CD8-positive, alpha-beta memory T cell (primary cell): ENCODE results near the gene FAH. TPM values are rescaled to one million over a fixed set of nuclear protein-coding genes. Genes with fewer than 3 reads are reported as not detected.

Experiments used
- CTCF ChIA-PET: fragments of 350-600 bp; sonication (Branson Sonifier 250); formaldehyde crosslinking; loops from one replicate; lab custom pipeline; 2021; ENCODE audit warnings: antibody characterized with exemption; lab: Charles Lee
- POLR2A ChIA-PET: fragments of 350-600 bp; sonication (Branson Sonifier 250); formaldehyde crosslinking; loops from one replicate; lab custom pipeline; 2021; ENCODE audit warnings: antibody characterized with exemption; lab: Charles Lee
- DNase-seq, 5 donors: peaks; one replicate each; pipeline versions ENCODE4 v3.0.0 to v3.0.0-alpha.2; 2020 to 2022; ENCODE audit warnings: mixed read lengths in 1 of 5
- H3K27ac ChIP-seq: one replicate; pipeline ENCODE4 v1.7.0; 2013; ENCODE audit warnings: low read depth, mild to moderate bottlenecking, low read length, moderate library complexity
- H3K27me3 ChIP-seq: 2 replicates; pipeline ENCODE4 v1.7.0; 2013; ENCODE audit warnings: low read length, mild to moderate bottlenecking; ENCODE audit not compliant: insufficient read depth, poor library complexity, severe bottlenecking
- H3K36me3 ChIP-seq: 2 replicates; pipeline ENCODE4 v1.7.0; 2013; ENCODE audit warnings: mild to moderate bottlenecking, low read length, moderate library complexity; ENCODE audit not compliant: insufficient read depth
- H3K4me1 ChIP-seq: 2 replicates; pipeline ENCODE4 v1.7.0; 2013; ENCODE audit warnings: mild to moderate bottlenecking, low read length, moderate library complexity; ENCODE audit not compliant: insufficient read depth
- H3K4me3 ChIP-seq: 2 replicates; pipeline ENCODE4 v1.7.0; 2013; ENCODE audit warnings: mild to moderate bottlenecking, low read length
- H3K9me3 ChIP-seq: 2 replicates; pipeline ENCODE4 v1.7.0; 2013; ENCODE audit warnings: mild to moderate bottlenecking, low read length
- H3K27ac Mint-ChIP-seq, 8 donors: one replicate each; pipeline ENCODE4 v1.8.0; 2020 to 2021; ENCODE audit warnings: mixed read lengths in 8 of 8, mild to moderate bottlenecking in 6 of 8, inconsistent platforms in 3 of 8, moderate library complexity in 3 of 8
- H3K27me3 Mint-ChIP-seq, 2 donors: one replicate each; pipeline ENCODE4 v1.8.0; 2020 to 2021; ENCODE audit warnings: mixed read lengths in 2 of 2, mild to moderate bottlenecking in 1 of 2, moderate library complexity in 1 of 2
- H3K36me3 Mint-ChIP-seq, 3 donors: one replicate each; pipeline ENCODE4 v1.8.0; 2020 to 2021; ENCODE audit warnings: mixed read lengths in 3 of 3, inconsistent platforms in 1 of 3, mild to moderate bottlenecking in 1 of 3
- H3K4me1 Mint-ChIP-seq, 3 donors: one replicate each; pipeline ENCODE4 v1.8.0; 2020 to 2021; ENCODE audit warnings: mixed read lengths in 3 of 3, inconsistent platforms in 1 of 3, mild to moderate bottlenecking in 1 of 3
- H3K4me3 Mint-ChIP-seq, 7 donors: one replicate each; pipeline ENCODE4 v1.8.0; 2020 to 2021; ENCODE audit warnings: mixed read lengths in 7 of 7, mild to moderate bottlenecking in 6 of 7, moderate library complexity in 4 of 7, inconsistent platforms in 2 of 7
- H3K9me3 Mint-ChIP-seq, 5 donors: one replicate each; pipeline ENCODE4 v1.8.0; 2020 to 2022; ENCODE audit warnings: mixed read lengths in 5 of 5, mild to moderate bottlenecking in 3 of 5, moderate library complexity in 2 of 5, inconsistent platforms in 1 of 5
- polyA plus RNA-seq: library from polyadenylated mRNA; unstranded; fragments of 300-500 nt; fragmentation: Illumina TruSeq; gene quantifications from one replicate; pipeline ENCODE4 v1.2.3, GENCODE V29; 2021
- total RNA-seq, 2 experiments: library from RNA; stranded (reverse); gene quantifications; one replicate each; pipeline ENCODE4 v1.2.3, GENCODE V29; 2021

The FAH gene
- total and polyA plus RNA-seq, 3 experiments from 2014 or later, result 4.8 to 63.8 (median 63.8) TPM

- Mint-ChIP-seq H3K4me3 (no peak overlapping the region), H3K27ac (no peak overlapping the region)
These were observed 82.1 kb downstream of the FAH start for GRCh38 chr15:80234883-80235282.

More at GRCh38 chr15:80234883-80235282, 82.1 kb downstream of the FAH start:
- Mint-ChIP-seq H3K27me3 (peaks cover 11 to 46% of the 10 kb centered on the region in 2 donors), H3K36me3 (no peaks in the 10 kb centered on the region), H3K4me1 (no peaks in the 10 kb centered on the region), H3K9me3 (no peaks in the 10 kb centered on the region)
- POLR2A ChIA-PET, result no interaction called here
- DNase-seq, result peak; percentile 4 to 54 (median 16)
- Histone ChIP-seq H3K27ac (no peak overlapping the region), H3K36me3 (no peaks in the 10 kb centered on the region), H3K4me1 (no peaks in the 10 kb centered on the region), H3K4me3 (no peak overlapping the region), H3K9me3 (no peaks in the 10 kb centered on the region), H3K27me3 (no peaks in the 10 kb centered on the region)
- CTCF ChIA-PET, result no interaction called here

Other genes starting within 250 kb of the FAH start
- gene BCL2A1, start 181.8 kb upstream of the FAH start, total RNA-seq, result 10 to 100 TPM; 55.8 to 56.8 TPM
- gene BCL2A1, start 181.8 kb upstream of the FAH start, polyA plus RNA-seq, result 29.5 TPM
- 10 to 100 TPM; 27.5 to 28.6 TPM for gene ZFAND6, start 93.3 kb upstream of the FAH start, total RNA-seq
- gene ZFAND6, start 93.3 kb upstream of the FAH start, polyA plus RNA-seq, result 111 TPM
- gene CTXND1, start 99.2 kb downstream of the FAH start, total RNA-seq, result not detected
- not detected for gene CTXND1, start 99.2 kb downstream of the FAH start, polyA plus RNA-seq